GM21619 (cell line): Measurements from ENCODE around the gene MYOZ3.
A peak's percentile ranks its signal among the peaks of the same experiment; 100 is the strongest.

Source experiments
- ATAC-seq: cut with Tn5 transposase; IDR thresholded peaks from one replicate; pipeline ENCODE4 v1.9.1; 2021; ENCODE audit not compliant: unreplicated experiment

MYOZ3 gene

GRCh38 chr5:150700246-150700593, 39.2 kb downstream of the MYOZ3 start:
- no peak for ATAC-seq

- peak; percentile 96 for ATAC-seq
Observed at GRCh38 chr5:150700594-150701377, 39.7 kb downstream of the MYOZ3 start, which contains the start of gene RBM22. Gene RBM22 (minus strand): TSS chr5:150701062. CDS start chr5:150700985, 77 bp downstream.

GRCh38 chr5:150703762-150704161, 42.7 kb downstream of the MYOZ3 start:
- no peak for ATAC-seq

GRCh38 chr5:150706776-150707390, 45.8 kb downstream of the MYOZ3 start:
- no peak for ATAC-seq

GRCh38 chr5:150710165-150710564, 49.1 kb downstream of the MYOZ3 start:
- no peak for ATAC-seq

GRCh38 chr5:150723845-150724244, 62.8 kb downstream of the MYOZ3 start:
- ATAC-seq = no peak
